Activated CD8-positive, alpha-beta memory T cell treated with anti-CD3 and anti-CD28 coated beads, Interleukin-2, amount 50 U/mL, for 1 hour (primary cell): ENCODE data around the gene TCEANC2.

ENCODE experiments used
- DNase-seq: peaks from one replicate; pipeline ENCODE4 v3.0.0-alpha.2; 2020; ENCODE audit errors: extremely low read depth

TCEANC2 gene

GRCh38 chr1:54114001-54114400, 60.6 kb downstream of the TCEANC2 start:
- DNase-seq: no peak

- no peak for DNase-seq
Observed at GRCh38 chr1:54114955-54115354, 61.5 kb downstream of the TCEANC2 start.

DNA sequence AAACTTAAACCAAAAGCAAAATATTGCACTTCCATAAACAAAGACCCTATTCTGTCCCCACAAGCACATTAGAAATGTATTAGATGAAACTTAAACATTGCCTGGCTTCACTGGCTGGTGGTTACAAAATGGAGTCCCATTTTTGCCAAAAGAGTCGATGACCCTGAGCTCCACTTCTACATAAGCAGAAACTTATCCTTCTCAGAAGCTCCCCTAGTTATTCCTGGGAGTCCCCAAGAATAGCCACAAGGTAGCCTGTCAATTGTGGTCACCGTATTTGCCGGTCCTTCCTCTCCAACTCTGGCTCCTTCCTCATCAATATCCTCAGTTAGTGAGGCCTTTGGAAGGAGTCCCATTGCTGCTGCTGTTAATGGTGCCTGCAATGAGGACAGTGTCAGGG, 62.1 kb downstream of the TCEANC2 start:
- no peak for DNase-seq

DNA sequence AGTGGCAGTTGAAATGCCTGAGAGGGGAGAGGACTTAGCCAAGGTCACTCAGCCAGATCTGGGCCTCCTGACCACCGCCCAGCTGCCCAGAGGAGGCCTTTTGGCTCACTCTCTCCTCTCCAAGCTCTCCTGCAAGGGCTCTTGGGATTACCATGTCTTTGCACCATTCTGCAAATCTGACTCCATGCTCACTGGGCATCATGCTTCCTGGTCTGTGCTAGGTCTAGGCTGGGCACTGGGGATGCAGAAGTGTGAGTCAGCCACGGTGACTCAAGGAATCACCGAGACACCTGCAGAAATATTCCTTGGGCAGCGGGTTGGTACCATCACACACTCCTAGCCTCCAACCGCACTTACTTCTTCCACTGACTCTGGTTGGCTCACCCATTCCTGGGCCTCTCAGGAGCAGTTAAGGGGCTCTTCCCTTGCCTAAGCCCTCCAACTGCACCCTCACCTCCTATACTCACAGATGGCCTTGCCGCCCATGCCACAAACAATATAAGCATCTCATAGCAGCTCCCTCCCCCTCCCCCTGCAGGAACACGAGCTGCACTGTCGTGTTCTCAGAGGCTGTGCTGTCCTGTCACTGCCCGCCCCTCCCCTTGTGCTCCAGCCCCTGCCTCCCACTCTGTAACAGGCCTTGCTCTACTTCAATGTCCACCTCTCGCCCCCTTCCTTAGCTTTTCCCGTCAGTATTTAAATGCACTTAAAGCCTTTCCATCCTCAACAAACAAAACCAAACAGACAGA, 64.6 kb downstream of the TCEANC2 start:
- no peak for DNase-seq

- no peak for DNase-seq
Observed at GRCh38 chr1:54118704-54119103, 65.3 kb downstream of the TCEANC2 start.

DNA sequence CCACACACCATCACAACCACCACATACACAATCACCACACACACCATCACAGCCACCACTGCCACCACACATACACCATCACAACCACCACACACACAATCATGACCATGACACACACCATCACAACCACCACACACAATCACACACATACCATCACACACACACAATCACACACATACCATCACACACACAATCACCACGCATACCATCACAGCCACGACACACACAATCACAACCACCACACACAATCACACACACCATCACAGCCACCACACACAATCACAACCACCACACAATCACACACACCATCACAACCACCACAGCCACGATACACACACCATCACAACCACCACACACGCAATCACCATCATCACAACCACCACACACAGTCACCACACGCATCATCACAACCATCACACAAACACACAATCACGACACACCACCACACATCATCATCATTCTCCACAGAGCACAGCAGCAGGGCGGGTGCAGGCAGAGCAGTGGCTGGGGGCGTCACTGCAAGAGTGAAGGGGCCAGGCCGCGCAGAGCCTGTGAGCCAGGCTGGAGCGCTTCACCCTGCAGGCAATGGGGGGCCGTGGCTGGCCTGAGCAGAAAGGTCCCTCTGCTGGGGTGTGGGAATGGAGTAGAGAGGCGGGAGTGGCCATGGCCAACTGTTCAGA, 66.8 kb downstream of the TCEANC2 start:
- DNase-seq: no peak

DNA sequence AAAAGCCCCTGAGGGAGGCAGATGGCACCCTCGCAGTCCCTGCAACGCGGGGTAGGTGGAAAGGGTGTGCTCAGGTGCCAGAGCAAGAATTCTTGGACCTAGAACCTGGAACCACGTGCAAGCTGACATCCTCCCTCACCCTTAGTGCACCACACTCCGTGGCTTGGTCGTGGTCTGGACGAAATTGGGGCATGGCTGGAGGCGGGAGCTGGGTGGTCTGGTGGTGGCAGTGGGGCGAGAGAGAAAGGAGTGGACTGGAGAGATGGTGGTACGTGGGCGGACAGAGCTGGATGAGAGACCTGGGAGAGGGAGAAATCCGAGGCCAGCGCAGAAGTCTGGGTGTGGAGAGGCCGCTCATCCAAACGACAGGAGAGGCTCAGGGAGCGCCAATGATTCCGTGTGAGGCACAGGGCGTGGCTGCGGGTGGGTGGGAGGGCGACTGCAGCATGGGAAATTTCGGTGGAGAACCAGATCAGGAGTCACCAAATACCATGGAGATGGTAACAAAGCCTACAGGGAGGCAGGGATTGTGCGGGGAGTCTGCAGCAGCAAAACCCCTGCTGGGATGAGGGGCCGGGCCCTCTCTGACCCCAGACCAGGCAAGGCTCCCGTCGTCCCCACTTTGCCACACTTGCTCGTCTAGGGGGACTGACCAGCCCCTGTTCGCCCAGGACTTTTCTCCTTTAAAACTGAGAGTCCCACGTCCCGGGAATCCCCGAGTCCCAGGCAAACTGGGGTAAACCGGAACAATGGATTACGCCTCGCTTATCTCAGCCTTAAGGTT, 67.5 kb downstream of the TCEANC2 start:
- no peak for DNase-seq

DNA sequence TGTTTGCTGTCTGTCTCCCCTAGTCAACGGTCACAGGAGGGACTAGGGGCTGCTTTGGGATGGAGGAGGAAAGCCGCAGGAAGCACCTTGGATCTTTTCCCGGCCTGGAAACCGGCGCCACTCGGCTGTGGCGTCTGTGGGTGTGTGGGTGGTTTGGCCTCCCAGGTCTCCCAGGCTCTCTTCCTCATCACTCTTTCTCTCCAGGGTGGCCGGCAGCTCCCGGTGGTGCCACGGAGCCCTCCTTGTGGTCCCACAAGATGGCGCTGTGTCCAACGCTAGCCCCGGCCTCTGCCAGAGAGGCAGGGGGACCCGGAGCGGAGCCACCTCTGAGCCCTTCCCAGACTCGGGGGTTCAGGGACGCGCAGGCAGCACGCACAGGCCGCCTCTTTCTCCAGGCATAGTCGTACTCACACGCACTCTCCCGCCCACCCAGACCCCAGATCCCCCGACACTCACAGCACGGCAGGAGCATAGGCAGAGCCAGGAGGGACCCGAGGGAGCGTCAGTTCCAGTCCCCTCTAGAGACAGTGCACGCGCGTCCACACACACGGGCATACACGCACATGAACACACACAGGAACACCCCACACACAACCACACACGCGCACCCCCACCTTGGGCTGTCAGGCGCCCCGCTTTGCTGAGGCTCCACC, 68.2 kb downstream of the TCEANC2 start:
- peak; percentile 4 for DNase-seq

- no peak for DNase-seq
Observed at GRCh38 chr1:54122135-54122751, 68.8 kb downstream of the TCEANC2 start.

GRCh38 chr1:54122992-54123391, 69.6 kb downstream of the TCEANC2 start:
- no peak for DNase-seq

- DNase-seq: no peak
Observed at GRCh38 chr1:54124472-54124871, 71.1 kb downstream of the TCEANC2 start.

DNA sequence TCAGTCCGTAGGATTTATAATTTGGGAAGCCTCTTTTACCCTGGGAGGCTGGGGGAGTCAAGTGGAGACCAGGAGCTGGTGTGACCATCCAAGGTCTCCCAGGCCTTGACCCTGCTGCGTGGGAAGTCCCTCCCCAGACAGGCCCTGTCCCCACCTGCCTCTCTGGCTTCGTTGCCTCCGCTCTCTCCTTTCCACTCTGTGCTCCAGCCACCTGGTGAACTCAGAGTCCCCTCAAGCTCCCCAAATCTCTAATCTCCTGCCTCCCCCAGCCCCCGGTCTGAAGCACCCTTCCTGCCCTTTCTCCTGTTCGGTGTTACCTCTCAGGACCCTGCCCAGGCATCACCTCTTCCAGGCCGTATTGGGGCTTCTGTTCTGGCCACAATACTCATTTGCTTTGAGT, 71.5 kb downstream of the TCEANC2 start:
- DNase-seq: no peak

DNA sequence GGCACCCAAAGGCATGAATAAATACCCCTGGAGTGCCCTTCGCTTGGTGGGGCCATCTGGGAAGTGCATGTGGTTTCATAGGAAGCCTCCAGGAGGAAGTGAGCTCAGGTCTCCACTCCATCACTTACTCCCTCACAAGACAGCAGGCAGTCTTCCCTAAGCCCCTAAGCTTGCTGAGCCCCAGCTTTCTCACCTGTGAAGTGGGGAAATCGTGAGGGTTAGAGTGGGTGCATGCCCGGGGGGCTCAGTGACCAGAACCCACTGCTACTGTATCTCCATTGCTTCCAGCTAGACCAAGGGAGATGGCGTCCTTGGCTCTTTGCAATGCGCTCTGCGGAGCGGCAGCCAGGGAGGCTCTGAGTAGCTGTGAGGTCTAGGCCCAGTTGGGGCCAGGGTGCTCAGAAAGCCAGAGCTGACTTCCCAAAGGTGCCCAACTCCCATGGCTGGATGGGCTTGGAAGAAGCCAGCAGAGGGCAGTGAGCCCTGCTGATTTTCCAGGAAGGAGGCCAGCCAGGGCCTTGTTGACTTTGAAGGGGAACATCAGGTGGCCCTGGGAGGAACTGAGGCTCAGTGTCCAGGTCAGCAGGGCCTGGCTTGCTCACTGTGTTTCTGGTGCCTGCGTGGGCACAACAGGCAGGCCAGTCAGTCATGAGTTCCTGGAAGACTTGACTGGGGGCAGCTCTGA, 72.1 kb downstream of the TCEANC2 start:
- no peak for DNase-seq

DNA sequence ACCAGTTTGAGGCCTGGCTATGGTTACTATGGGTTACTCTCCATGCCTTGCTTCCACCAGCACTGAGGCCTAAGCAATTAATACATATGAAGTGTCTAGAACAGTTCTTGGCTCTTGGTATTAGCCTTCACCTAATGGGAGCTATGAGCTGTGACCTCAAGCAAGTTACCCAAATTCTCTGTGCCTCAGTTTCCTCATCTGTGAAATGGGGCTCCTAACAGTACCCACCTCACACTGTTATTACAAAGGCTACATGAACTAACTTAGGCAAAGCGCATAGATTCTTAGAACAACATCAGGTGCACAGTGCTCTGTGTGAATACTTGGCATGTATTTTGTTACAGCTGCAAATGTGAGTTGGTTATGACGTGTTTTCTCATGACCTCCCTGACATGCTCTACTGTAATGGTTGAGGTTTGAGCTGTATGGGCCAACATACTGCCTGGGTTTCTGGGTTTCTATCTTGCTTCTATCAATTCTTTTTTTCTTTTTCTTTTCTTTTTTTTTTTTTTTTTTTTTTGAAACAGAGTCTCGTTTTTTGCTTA, 72.9 kb downstream of the TCEANC2 start:
- no peak for DNase-seq

- DNase-seq: no peak
Observed at GRCh38 chr1:54127594-54128300, 74.3 kb downstream of the TCEANC2 start.

- no peak for DNase-seq
Observed at GRCh38 chr1:54129858-54130257, 76.5 kb downstream of the TCEANC2 start.

GRCh38 chr1:54131419-54131818, 78.0 kb downstream of the TCEANC2 start:
- no peak for DNase-seq

- no peak for DNase-seq
Observed at GRCh38 chr1:54132495-54132894, 79.1 kb downstream of the TCEANC2 start.

DNA sequence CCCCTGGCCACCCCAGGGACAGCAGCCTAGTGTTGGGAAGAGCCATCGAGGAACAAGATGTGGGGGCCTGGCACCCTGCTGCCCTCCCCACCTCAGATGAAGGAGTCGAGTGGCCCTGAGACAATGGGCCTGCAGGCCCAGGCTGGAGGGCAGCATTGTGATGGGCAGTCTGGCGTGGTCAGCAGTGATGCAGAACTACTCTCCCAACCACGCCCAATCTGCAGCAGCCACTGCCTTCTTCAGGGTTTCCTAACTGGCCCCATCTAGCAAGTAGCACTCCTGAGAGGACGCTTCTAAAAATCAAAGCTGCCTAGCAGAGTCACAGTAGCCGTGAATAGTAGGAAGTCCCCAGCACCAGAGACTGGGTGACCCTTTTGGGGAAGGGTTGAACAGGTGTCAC, 80.9 kb downstream of the TCEANC2 start:
- no peak for DNase-seq

- no peak for DNase-seq
Observed at GRCh38 chr1:54135436-54136120, 82.2 kb downstream of the TCEANC2 start.
